Caki2 (cell line): ENCODE data around the gene KCNK3. TPM values are rescaled to one million over a fixed set of nuclear protein-coding genes. Genes with fewer than 3 reads are reported as not detected.

Experiments
- DNase-seq: peaks from one replicate; pipeline ENCODE4 v3.0.0-alpha.2; 2015; ENCODE audit warnings: low read depth
- in situ Hi-C: cut with HindIII; loops from 2 replicates; pipeline ENCODE4 v1.10.0; 2016; ENCODE audit warnings: low sequenced_read_pairs, low pct_unique_long_range_greater_than_20kb, mixed read lengths
- total RNA-seq: library from RNA; depleted of rRNA; stranded (reverse); fragments of >200 nt; shearing (Covaris generic); gene quantifications from 2 replicates; pipeline ENCODE4 v1.2.3, GENCODE V29; 2014; ENCODE audit warnings: low replicate concordance

The KCNK3 gene
- total RNA-seq, 1 experiment from 2014 or later, result 55.4 TPM

DNA sequence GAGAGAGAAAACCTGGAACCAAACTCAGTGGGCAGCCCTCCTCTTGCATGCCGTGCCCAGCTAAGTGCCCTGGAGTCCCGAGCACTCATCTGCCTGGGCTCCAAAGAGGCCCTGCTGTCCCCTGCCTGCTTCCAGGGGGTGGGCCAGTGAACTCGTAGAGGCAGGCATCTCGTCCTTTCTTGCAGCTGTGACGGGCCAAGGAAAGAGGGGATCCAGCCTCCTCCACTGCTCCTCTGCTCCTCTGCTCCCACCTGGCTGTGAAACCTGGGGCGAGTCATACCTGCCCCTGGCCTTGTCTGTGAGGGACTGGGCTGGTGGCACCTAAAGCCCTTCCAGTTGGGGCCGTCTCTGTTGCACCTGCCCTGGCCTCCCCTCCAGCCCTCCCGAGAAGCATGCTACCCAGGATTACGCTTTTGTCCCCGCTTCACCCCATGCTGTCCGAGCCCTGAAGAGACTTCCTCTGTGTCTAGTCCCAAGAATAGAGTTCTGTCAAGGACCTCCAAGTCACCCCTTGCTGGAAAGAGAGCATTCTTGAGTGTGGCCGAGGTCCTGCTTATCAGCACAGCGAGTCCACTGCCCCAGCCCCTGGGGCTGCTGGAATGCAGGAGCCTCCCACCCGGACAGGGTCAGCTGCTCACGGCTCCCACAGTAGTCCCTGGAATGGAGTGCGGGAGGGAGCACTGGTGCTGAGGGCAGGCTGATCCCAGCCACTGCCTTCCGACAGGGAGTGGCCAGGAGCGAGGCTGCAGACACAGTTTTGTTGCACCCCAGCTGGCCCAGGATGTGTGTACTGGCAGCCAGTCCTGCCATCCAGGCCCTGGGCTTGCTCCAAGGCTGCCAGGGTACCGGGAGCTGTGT is 14.3 kb downstream of the KCNK3 start:
- no peak for DNase-seq
- in situ Hi-C loops, result no loop called here

DNA sequence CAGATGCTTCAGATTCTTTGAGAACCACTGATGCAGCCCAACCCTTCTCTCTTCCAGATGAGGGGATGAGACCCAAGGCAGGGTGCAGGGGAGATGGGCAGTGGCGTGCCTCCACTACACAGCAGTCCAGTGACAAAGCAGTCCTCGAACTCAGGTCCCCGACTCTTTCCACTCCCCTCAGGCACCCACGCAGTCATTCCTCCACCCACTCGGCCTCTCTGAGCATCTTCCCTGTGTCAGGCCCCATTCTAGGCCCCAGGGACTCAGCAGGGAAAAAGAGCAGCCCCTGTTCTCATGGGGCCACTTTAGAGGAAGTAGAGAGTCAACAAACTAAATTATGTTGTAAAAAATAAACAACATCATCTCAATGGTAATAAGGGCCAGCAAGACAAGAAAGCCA is 15.2 kb downstream of the KCNK3 start:
- in situ Hi-C loops, result no loop called here
- no peak for DNase-seq

DNA sequence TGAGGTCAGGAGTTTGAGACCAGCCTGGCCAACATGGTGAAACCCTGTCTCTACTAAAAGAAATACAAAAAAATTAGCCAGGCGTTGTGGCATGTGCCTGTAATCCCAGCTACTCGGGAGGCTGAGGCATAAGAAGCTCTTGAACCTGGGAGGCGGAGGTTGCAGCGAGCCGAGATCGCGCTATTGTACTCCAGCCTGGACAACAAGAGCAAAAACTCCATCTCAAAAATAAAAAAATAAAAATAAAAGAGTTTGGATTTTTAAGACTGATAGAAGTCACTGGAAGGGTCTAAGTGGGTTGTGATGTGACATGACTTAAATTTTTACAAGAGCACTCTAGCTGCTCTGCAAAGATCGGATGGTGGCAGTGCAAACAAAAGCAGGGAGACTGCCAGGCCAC is 15.9 kb downstream of the KCNK3 start:
- DNase-seq, result no peak
- in situ Hi-C loops, result no loop called here

DNA sequence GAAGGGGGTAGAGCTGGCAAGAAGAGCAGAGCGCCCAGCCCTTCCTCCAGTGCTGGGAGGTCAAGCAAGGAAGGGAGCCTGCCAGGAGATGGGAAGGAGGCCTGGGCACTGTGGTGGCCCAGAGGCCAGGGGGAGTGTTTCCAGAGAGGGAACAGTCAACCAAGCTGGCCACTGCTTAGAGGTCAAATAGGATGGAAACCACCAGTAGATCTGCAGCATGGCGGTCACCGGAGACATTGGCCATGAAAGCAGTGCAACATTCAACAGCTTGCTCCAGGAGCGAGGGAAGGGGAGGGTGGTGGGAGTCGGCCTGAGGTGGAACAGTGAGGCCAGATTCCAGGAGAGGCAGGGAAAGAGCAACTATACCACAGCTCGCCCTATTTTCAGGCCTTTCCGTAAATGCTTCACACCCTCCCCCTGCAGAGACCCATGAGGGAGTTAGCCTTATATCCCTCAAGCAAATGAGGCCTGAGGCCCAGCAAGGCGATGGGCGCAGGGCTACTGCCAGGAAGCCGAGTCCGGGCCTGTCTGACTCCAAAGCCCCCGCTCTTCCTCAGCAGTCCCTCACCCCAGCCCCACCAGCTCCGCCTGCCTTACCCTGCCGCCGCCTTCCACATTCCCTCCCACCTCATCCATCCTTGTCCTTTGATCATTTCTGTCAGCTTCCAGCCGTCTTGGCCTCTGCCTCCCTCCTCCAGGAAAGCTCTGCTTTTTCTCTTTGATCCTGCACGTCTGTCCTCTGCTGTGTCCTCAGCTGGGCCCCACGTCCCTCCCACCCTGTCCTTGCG is 17.0 kb downstream of the KCNK3 start:
- in situ Hi-C loops, result no loop called here
- no peak for DNase-seq

DNA sequence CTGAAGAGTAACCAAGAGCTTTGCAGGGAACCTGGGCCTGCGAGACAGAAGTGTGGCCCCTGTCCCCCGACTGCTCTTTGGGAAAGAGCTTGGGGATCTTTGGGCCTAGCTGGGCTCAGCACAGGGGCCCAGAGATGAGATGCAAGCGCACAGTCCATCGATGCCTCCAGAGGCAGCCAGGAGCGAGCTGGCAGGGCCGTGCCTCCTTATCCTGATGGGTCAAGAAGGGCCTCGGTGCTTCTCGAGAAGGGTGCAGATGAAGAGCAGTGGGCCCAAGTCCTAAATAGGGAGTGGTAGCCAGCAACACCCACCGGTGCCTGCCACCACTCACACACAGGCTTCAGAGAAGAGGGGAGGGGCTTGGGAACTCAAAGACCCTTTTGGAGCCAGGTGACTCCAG is 17.6 kb downstream of the KCNK3 start:
- in situ Hi-C loops, result no loop called here
- DNase-seq, result no peak

DNA sequence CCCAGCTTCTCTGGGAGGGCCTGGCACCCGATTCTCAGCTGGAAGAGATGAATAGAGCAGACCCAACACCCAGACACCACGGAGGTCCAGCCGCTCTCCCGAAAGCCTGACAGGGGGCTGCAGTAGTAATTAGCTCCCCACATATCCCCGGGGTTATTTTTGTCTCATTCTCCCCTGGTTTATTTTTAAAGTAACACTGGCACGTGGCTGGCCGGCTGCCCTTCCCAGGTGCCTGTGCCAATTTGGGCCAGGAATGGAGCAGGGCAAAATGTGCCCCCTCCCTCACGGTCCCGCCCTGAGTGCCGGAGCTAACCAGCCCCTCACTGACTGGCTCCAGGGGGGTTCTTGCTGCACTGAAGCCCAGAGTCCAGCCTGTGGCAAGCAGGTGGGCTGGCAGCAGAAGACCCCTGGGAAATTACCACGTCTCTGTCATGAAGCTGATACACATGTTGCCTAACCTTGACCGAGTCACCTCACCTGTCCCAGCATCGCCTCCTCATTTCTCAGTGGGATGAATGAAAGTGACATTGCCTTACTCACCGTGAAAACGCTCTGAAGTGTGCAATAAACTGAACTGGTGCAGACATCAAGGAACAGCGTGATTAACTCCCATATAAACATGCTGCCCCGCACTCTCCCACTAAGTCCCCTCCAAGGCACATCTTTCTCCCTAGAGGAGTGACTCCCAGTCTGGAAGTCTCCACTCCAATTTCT is 18.4 kb downstream of the KCNK3 start:
- in situ Hi-C loops, result no loop called here
- no peak for DNase-seq

DNA sequence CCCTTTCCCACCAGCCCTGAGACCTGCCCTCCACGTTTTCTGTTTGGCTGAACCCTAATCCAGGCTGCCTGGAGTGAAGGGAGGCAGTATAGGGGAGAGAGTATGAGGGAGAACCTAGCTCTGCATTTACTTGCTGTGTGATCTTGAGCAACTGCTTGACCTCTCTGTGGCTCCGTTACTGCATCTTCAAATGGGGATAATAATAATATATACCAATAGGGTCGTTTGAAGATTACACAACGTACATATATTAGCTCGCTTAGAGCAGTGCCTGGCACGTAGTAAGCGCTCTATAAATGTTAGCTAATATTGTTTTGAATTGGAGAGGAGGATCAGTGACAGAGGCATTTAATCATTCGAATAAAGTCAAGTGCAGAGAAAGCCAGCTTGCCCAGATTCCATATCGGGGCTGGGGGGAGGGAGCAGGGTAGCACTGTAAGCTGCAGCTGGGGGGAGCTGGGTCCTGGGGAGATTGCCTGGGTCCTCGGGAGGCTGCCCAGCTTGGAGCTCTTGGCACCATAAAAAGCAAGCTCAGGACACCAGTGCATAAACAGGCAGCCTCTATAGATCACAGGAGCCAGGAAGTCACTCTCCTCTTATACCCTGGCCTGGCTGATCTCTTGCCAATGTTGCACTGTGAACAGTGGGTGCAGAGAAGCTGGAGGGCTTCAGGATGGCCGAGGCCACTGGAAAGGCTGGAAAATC is 19.1 kb downstream of the KCNK3 start:
- in situ Hi-C loops, result no loop called here
- DNase-seq, result no peak

DNA sequence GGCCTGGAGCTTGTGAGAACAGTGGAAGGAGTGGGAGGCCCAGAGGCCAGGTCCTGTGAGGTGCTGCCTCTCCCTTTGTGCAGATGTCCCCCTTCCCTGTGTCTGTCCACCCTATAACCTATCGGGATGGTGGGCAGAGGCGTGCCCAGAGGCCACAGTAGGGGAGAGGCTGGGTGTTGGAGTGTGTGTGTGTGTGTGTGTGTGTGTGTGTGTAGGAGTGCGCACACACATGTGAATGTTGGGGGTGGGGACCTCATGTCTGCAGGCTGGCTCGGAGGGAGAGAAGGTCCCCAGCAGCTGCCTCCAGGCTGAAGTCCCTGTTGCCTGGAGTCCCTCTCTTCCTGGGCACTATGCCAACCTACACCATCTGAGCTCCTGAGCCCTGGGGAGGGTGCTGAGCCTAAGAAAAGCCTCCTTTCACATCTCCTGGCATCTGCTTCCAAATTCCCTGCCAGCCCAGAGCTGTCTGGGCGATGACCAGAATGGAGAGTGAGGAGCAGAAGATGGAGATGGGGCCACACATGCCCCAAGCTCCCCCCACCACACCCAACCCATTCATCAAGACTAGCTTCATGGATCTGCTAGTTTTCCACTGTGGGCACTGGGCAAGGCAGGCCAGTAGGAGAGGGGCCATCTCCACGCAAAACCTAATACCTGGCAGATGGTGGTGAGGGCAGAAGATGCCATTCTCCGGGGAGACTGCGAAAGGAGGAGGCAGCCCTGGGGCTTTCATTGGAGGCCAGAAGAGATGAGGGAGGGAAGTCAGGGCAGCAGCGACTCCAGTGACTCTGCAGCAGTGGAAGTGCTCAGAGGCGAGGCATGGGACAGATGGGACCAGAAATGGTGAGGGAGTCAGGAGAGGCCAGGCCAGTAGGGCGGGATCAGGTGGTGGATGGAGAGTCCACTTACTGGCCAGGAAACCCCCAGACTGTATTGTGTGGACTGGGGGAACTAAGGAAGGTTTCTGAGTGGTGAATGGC is 20.3 kb downstream of the KCNK3 start:
- in situ Hi-C loops, result no loop called here

DNA sequence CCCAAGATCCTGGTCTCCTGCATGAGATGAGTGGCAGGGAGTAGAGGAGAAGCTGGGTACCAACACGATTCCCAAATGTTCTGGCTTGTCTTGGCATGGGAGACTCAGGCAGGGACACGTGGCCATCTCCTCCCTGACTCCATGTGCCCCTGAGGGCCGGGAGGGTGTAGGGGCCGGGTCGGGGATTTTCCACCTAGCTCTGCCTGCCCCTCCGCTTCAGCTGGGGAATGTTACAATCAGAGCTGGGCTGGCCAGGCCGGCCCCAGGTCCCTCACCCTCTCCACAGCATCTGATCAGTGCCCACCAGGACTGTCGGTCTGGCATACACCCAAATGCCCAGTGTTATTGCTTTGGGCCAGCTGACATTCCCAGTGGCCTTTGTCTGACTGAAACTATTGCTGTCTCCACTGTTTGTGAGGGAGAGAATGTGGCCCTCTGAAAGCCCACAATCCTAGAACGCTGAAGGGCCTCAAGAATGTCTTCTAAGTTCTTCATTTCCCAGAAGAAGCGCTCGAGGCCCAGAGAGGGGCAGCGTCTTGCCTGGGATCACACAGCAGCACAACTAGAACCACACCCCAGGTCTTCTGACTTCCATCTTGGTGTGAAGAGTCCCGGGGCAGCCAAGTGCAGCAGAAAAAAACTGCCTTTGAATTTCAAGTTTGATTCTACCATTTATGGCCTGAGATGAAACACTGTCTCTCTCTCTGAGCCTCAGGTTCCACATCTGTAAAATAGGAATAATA is 23.2 kb downstream of the KCNK3 start:
- DNase-seq, result no peak
- in situ Hi-C loops, result no loop called here

More for the DNA sequence above, 20.3 kb downstream of the KCNK3 start:
- no peak for DNase-seq

DNA sequence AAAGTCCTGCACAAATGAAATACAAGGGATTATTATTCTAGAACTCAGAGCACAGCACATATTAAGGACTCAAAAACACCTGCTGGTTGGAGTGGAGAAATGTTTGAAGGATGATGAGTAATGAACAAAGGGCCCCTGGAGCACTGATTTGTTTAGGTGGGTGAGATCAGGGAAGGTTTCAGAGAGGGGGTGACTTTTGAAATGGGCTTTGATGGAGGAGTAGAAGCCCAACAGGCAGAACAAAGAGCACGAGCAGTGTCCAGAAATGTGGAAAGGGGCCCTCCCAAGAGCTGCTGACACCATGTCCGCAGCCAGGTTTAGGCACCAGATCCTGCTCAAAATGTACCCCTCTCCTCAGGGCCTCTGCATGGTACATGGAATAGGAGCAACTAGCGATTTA is 23.8 kb downstream of the KCNK3 start:
- in situ Hi-C loops, result no loop called here
- DNase-seq, result no peak

DNA sequence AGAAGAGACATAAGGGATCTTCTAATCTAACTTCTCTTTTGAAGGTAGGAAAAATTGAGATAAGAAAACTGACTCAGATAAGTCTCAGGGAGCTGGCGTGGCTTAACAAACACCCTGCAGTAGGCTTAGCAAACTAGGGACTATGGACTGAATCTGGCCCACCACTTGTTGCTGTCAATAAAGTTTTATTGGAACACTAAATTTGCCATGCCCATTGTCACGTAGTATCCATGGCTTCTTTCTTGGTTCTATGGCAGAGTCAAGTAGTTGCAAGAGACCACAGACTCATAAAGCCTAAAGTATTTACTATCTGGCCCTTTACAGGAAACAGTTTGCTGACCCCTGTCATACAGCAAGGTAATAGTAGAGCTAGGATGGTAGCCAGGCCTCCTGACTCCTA is 24.2 kb downstream of the KCNK3 start:
- no peak for DNase-seq
- in situ Hi-C loops, result no loop called here

DNA sequence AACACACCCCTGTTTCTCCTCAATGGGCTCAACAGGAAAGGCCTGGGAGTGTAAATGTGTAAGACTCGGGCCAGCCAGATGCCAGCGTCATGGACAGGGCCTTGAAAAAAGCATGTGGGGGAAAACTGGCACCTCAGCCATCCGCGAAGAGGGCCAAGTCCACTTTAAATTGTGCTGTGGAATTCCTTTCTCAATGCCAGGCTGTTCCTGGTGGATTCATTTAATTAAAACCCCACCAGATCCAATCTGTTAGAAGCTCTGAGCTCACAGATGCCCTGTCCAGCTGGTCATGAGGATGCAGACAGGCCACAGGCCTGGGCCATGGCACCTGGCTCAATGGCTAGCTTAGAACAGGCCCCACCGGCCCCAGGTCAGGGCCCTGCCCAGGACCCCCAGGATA is 24.8 kb downstream of the KCNK3 start:
- in situ Hi-C loops, result no loop called here
- DNase-seq, result no peak

DNA sequence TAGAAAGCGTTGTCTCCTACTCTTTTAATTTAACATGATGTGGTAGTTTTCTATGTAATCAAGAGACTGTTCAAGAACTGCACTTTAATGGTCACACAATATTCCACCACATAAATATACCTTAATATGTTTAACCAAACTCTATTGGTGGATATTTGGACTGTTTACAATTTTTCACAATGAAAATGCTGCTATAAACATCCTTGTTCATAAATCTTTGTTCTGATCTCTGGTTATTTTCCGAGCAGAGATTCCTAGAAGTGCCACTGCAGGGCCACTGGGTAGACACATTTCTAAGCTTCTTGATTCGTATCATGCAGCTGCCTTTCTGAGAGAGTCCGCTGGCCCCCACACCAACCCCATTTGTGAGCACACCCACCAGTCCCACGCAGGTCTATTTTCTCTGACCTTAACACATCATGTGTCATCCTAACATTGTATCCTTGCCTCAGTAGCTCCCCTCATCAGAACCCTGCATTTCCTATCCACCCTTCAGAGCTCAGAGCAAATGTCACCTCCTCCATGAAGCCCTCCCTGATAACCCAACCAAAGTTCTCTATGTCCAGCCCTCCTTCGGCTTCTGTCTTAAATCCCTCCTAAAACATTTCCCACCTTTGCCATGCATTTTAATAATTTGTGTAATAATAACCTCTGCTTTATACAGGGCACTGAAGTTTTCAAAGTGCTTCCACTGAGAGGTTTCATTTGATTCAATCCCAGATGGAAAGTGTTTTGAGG is 26.6 kb downstream of the KCNK3 start:
- DNase-seq, result no peak
- in situ Hi-C loops, result no loop called here

DNA sequence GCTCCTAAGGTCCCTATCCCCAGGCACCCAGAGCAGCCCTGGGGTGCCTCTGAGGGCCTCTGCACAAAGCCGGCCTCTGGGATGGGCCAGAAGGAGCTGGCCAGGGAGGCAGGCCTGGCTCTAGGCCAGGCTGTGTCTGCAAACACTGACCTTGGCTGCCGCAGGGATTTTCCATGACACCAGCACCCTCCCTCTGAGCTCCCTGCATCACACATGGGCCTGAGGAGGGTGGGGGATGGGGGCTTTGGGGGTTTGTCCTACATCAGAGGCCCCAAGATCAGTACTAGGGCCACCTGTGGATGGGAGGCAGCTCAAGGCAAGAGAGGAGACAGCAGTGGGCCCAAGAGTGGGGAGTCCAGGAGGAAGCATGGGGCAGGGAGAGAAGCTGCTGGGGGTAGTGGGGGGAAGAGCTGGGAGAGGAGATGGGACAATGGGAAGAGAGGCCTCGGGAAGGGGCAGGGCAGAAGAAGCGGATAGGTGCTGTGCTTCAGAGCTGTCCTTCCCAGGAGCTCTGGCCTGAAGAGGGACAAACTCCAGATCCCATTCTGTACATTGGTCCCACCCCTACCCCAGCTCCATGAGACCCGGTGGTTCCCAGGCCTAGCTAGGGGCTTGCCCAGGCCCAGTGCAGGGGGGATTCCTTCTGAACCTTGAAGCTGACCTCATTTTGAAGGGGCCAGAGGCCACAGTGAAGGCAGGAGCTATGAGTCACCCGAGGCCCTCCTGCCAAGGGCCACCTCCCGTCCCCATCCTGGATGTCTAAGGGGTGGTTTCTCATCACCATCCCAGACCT is 28.0 kb downstream of the KCNK3 start:
- peak; percentile 84 for DNase-seq
- in situ Hi-C loops, result no loop called here
